ENCODE measurements around the gene DNAAF2.

Gene DNAAF2

GRCh38 chr14:49582113-49582977, 52.7 kb downstream of the DNAAF2 start:
- no peak for DNase-seq

- DNase-seq = no peak
Observed at GRCh38 chr14:49581209-49582112, 53.6 kb downstream of the DNAAF2 start.

- no peak for DNase-seq
Observed at GRCh38 chr14:49579841-49580240, 55.2 kb downstream of the DNAAF2 start.

- DNase-seq = no peak
Observed at GRCh38 chr14:49578141-49578540, 56.9 kb downstream of the DNAAF2 start.
